Activated gamma-delta T cell treated with anti-CD3 and anti-CD28 coated beads, Interleukin-2, amount 50 U/mL, for 16 hours (primary cell): ENCODE results near the gene PRPS1.
A peak's percentile ranks its signal among the peaks of the same experiment; 100 is the strongest.
"Not testable (repeated sequence)": the region's sequence is repeated elsewhere in the genome, so short reads cannot be mapped to it uniquely, and the experiment has no call there.

Source experiments
- DNase-seq: peaks from one replicate; pipeline ENCODE4 v3.0.0-alpha.2; 2020; ENCODE audit warnings: low read depth

PRPS1 gene

GRCh38 chrX:107675365-107675654 is 47.0 kb downstream of the PRPS1 start:
- no peak for DNase-seq

- no peak for DNase-seq
These were observed 47.7 kb downstream of the PRPS1 start for GRCh38 chrX:107675823-107676555.

DNA sequence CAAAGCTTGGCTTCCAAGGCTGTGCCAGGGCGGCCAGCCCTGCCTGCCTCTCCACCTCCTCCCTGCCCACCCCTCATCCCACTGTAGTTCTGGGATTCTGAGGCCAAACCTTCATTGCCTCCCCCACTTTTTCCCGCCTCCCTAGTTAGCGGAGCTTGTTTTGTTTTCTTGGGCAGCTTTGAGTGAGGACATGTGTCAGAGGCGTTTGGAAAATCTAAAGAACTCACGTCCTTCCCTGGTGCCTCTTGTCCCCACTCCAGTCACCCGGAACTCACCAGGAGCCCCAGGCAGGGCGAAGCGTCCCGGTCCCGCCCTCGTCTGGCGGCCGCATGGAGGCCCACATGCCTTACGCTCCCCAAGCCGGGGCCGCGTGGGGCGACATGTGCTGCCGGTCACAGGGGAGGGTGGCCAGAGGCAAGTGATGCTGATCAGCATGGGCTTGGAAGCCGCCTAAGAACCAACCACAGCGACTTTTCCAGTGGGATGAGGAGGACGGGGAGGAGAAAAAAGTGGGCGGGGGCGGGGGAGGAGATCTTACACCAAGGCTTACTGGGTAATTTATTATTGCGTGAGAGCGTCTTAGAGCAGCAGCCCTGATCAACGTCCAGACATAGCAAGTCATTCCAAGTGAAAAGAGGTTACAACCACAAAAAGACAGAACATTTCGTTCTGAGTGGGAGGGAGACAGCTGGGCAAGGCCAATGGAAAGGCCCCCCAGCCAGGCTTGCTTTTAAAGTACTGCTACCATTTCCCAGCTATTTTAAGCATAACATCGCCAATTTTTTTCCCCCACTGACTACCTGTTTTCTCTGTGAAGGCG is 48.5 kb downstream of the PRPS1 start:
- no peak for DNase-seq

- no peak for DNase-seq
These were observed 49.2 kb downstream of the PRPS1 start for GRCh38 chrX:107677501-107677901.

DNA sequence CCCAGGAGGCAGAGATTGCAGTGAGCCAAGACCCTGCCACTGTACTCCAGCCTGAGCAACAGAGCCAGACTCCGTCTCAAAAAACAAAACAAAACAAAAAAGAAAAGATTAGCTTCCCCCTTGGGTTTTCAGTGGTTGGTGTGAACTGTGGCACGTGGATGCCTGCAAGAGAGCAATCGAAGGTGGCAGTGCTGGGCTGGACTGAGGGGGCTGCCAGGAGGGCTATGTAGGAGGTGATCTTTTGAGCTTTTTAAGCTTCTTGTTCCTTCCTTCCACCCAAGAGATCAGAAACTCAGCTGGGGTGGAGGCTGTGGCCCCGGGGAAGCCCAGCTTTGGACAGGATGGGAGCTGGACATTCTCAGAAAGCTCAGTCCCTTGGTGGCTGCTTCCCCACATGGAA is 49.6 kb downstream of the PRPS1 start:
- no peak for DNase-seq

- DNase-seq = peak; percentile 18
These were observed 50.8 kb downstream of the PRPS1 start for GRCh38 chrX:107678957-107679740.

DNA sequence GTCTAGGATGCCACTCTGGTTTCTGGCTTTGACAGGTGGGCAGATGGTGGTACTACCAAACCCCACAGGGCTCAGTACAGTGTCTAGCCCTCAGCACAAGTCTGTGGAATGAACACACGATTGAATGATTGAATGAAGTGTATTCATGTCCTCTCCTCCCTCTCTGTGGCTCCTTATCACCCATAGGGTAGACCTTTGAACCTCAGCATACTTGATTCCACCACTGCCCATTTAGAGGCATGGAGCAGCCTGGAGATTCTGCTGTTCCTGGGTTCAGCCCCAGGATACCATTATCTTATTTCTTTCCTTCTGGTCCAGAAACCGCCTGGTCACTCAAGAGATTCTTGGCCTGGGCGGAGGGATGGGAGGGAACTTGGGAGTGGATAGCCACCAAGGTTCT is 53.9 kb downstream of the PRPS1 start:
- no peak for DNase-seq

- DNase-seq = no peak
These were observed 55.0 kb downstream of the PRPS1 start for GRCh38 chrX:107683124-107683895.

- DNase-seq = no peak
These were observed 55.6 kb downstream of the PRPS1 start for GRCh38 chrX:107683931-107684330.

- no peak for DNase-seq
These were observed 56.7 kb downstream of the PRPS1 start for GRCh38 chrX:107684956-107685385.

DNA sequence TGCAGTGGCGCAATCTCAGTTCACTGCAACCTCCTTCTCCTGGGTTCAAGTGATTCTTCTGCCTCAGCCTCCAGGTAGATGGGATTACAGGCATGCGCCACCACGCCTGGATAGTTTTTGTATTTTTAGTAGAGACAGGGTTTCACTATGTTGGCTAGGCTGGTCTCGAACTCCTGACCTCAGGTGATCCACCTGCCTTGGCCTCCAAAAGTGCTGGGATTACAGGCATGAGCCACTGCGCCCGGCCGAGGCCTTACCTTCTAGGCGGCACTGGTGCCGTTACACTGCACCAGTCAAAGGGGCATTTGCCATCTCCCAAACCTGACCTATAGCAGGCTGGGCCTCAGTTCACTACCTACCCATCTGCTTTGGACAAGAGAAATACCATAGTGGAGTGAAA is 57.3 kb downstream of the PRPS1 start:
- not testable (repeated sequence) for DNase-seq

DNA sequence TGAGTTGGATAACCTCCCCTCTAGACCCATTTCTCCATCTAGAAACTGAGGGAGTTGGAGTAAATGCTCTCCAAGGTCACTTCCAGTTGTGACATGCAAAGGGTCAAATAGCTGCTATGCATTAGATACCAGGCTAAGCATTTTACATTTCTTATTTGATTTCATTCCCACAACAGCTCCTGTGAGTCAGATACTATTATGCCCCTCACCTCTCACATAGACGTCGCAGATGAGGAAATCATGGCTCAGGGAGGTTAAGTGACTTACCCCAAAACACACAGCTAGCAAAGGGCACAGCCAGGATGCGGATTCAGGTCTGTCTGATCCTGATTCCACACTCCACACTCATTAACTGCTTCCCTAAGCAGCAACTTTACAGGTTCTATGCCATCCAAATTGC is 57.7 kb downstream of the PRPS1 start:
- no peak for DNase-seq

GRCh38 chrX:107686792-107687191 is 58.5 kb downstream of the PRPS1 start:
- no peak for DNase-seq

DNA sequence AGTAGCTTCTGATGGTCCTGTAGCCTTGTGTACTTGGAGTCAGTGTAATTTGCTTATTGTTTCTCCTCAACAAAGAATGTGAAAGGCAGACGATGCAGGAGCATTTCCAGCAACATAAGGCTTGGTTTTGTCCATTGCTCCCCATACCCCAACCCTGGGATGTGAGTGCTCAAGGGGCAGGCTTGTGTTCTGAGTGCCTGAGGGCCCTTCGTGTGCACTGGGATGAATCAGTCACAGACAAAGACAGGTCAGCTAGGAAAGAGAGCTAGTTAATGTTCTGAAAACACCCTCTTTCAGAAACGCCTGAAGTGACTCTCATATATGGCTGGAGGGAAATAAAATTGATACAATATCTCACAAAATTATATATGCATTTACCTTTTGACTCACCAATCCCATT is 59.1 kb downstream of the PRPS1 start:
- DNase-seq = no peak

DNA sequence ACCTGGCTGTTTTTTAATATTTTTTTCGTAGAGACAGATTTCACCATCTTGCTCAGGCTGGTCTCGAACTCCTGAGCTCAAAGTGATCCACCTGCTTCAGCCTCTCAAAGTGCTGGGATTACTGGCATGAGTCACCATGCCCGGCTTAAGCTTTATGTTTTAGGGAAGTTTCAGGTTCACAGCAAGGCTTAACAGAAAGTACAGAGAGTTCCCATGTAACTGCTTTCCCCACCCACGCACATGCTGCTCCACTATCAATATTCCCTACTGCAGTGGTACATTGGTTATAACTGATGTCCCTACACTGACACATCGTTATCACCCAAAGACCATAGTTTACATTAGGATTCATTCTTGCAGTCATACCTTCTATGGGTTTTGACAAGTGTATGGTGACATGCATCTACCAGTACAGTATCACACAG is 62.7 kb downstream of the PRPS1 start:
- no peak for DNase-seq

DNA sequence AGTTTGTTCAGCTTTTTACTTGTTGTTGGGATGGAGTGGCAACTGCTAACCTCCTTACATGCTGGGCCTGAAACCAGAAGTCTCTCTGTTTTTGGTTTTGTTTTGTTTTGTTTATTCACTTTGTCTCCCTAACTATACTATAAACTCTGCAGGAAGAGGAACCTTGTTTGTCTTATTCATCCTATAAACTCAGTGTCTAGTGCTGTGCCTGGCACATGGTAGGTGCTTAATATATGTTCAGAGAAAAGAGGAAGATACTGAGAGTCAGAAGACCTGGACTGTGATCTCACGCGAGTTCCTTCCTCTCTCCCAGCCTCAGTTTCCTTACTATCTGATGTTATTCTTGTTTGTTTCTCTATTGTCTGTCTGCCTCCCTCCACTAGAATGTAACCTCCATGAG is 71.3 kb downstream of the PRPS1 start:
- DNase-seq = no peak

GRCh38 chrX:107700317-107700774 is 72.0 kb downstream of the PRPS1 start:
- no peak for DNase-seq
